Measurements from ENCODE around the gene OR56B1. TPM values are rescaled to one million over a fixed set of nuclear protein-coding genes. Genes with fewer than 3 reads are reported as not detected.

Gene OR56B1
- polyA plus RNA-seq, 3 donors, result 0.04 TPM; not detected in 2

GRCh38 chr11:5726351-5726750, 9.9 kb upstream of the OR56B1 start:
- no peak overlapping the region for H3K4me2 ChIP-seq (replicated peaks; ENCODE audit: extremely low read depth, low read length, poor library complexity, severe bottlenecking)
- H3K79me2 ChIP-seq (ENCODE audit: insufficient read depth, low read length), result no peaks in the 10 kb centered on the region
- Mint-ChIP-seq H3K27me3 (ENCODE audit: low read depth in 3 of 3) (peaks cover 0 to 2% (median 2%) of the 10 kb centered on the region in 3 donors), H3K4me3 (no peak overlapping the region), H3K36me3 (no peaks in the 10 kb centered on the region), H3K4me1 (no peaks in the 10 kb centered on the region), H3K9me3 (peaks cover 0 to 5% (median 0%) of the 10 kb centered on the region in 7 donors), H3K27ac (no peak overlapping the region)
- WGBS (ENCODE audit: insufficient coverage), result 92% methylated on average over 1 of the region's 1 CpG
- no peaks in the 10 kb centered on the region for H3K4me1 ChIP-seq (ENCODE audit: control insufficient read depth in 1 of 2, insufficient read depth in 2 of 2, low read length in 2 of 2)
- no peaks in the 10 kb centered on the region for H4K20me1 ChIP-seq (ENCODE audit: insufficient read depth, low read length)
- no peak overlapping the region for H2AFZ ChIP-seq (ENCODE audit: insufficient read depth, low read depth, low read length, poor library complexity, severe bottlenecking)
- H3K27ac ChIP-seq (ENCODE audit: low read depth in 1 of 2, low read length in 2 of 2), result no peak overlapping the region
- intact Hi-C loops (cut with micrococcal nuclease), result no loop called here
- H3K36me3 ChIP-seq (replicated peaks in 1 of 2; ENCODE audit: control insufficient read depth in 1 of 2, insufficient read depth in 2 of 2, low read length in 2 of 2), result no peaks in the 10 kb centered on the region
- H3K27me3 ChIP-seq (ENCODE audit: control insufficient read depth in 2 of 2, insufficient read depth in 2 of 2, low read length in 2 of 2), result no peaks in the 10 kb centered on the region
- DNase-seq, result no peak
- no peaks in the 10 kb centered on the region for H3K9me3 ChIP-seq (replicated peaks in 1 of 2; ENCODE audit: control insufficient read depth in 1 of 2, insufficient read depth in 1 of 2, low read length in 2 of 2)
- H3K4me3 ChIP-seq (replicated peaks in 1 of 3; ENCODE audit: low read depth in 2 of 3, low read length in 3 of 3), result no peak overlapping the region
- no peak overlapping the region for H3K9ac ChIP-seq (ENCODE audit: insufficient read depth, low read length, poor library complexity, severe bottlenecking)
- no peak for TF ChIP-seq CTCF (IDR thresholded peaks at IDR 0.05)

- H3K27me3 ChIP-seq (ENCODE audit: control insufficient read depth in 2 of 2, insufficient read depth in 2 of 2, low read length in 2 of 2), result no peaks in the 10 kb centered on the region
- no peak overlapping the region for H3K4me3 ChIP-seq (replicated peaks in 1 of 3; ENCODE audit: low read depth in 2 of 3, low read length in 3 of 3)
- H3K36me3 ChIP-seq (replicated peaks in 1 of 2; ENCODE audit: control insufficient read depth in 1 of 2, insufficient read depth in 2 of 2, low read length in 2 of 2), result no peaks in the 10 kb centered on the region
- H3K9me3 ChIP-seq (replicated peaks in 1 of 2; ENCODE audit: control insufficient read depth in 1 of 2, insufficient read depth in 1 of 2, low read length in 2 of 2), result no peaks in the 10 kb centered on the region
- DNase-seq, result no peak
- no peaks in the 10 kb centered on the region for H3K4me1 ChIP-seq (ENCODE audit: control insufficient read depth in 1 of 2, insufficient read depth in 2 of 2, low read length in 2 of 2)
- intact Hi-C loops (cut with micrococcal nuclease), result no loop called here
- no peak overlapping the region for H3K9ac ChIP-seq (ENCODE audit: insufficient read depth, low read length, poor library complexity, severe bottlenecking)
- no peak for TF ChIP-seq CTCF (IDR thresholded peaks at IDR 0.05)
- no peak overlapping the region for H3K27ac Mint-ChIP-seq
- no peak overlapping the region for H3K4me3 Mint-ChIP-seq
- H3K36me3 Mint-ChIP-seq, result no peaks in the 10 kb centered on the region
- no peak overlapping the region for H3K4me2 ChIP-seq (replicated peaks; ENCODE audit: extremely low read depth, low read length, poor library complexity, severe bottlenecking)
- H3K27ac ChIP-seq (ENCODE audit: low read depth in 1 of 2, low read length in 2 of 2), result no peak overlapping the region
- peaks cover 0 to 2% (median 2%) of the 10 kb centered on the region in 3 donors for H3K27me3 Mint-ChIP-seq (ENCODE audit: low read depth in 3 of 3)
- H3K4me1 Mint-ChIP-seq, result no peaks in the 10 kb centered on the region
- no peak overlapping the region for H2AFZ ChIP-seq (ENCODE audit: insufficient read depth, low read depth, low read length, poor library complexity, severe bottlenecking)
- WGBS (ENCODE audit: insufficient coverage), result 88% methylated on average over 1 of the region's 1 CpG
- H3K79me2 ChIP-seq (ENCODE audit: insufficient read depth, low read length), result no peaks in the 10 kb centered on the region
- H4K20me1 ChIP-seq (ENCODE audit: insufficient read depth, low read length), result no peaks in the 10 kb centered on the region
- H3K9me3 Mint-ChIP-seq, result peaks cover 0 to 5% (median 0%) of the 10 kb centered on the region in 7 donors
Observed at GRCh38 chr11:5727691-5728090, 8.6 kb upstream of the OR56B1 start.

Measured in CD14-positive monocyte (primary cell).